Stimulated activated CD8-positive, alpha-beta memory T cell treated with anti-CD3 and anti-CD28 coated beads, Interleukin-7, amount 100 ng/mL, for 24 hours (primary cell): Measurements from ENCODE around the gene ADAM8.
"Not testable (repeated sequence)": the region's sequence is repeated elsewhere in the genome, so short reads cannot be mapped to it uniquely, and the experiment has no call there.

Experiments used
- DNase-seq: peaks from one replicate; pipeline ENCODE4 v3.0.0-alpha.2; 2020; ENCODE audit warnings: low read depth

The ADAM8 gene

GRCh38 chr10:133249094-133249780 lies 27.4 kb downstream of the ADAM8 start:
- DNase-seq = no peak

- DNase-seq = no peak
Observed at GRCh38 chr10:133248334-133248715, 28.3 kb downstream of the ADAM8 start.

GRCh38 chr10:133247681-133248333 lies 28.9 kb downstream of the ADAM8 start:
- no peak for DNase-seq

- DNase-seq = no peak
Observed at GRCh38 chr10:133246236-133246626, 30.4 kb downstream of the ADAM8 start.

- DNase-seq = no peak
Observed at GRCh38 chr10:133245439-133246235, 31.0 kb downstream of the ADAM8 start.

- DNase-seq = no peak
Observed at GRCh38 chr10:133243593-133243992, 33.1 kb downstream of the ADAM8 start.

GRCh38 chr10:133242611-133243356 lies 33.9 kb downstream of the ADAM8 start:
- no peak for DNase-seq

- no peak for DNase-seq
Observed at GRCh38 chr10:133241501-133242205, 35.0 kb downstream of the ADAM8 start.

- DNase-seq = no peak
Observed at GRCh38 chr10:133239990-133240389, 36.7 kb downstream of the ADAM8 start.

GRCh38 chr10:133238466-133238804 lies 38.2 kb downstream of the ADAM8 start:
- no peak for DNase-seq

GRCh38 chr10:133237588-133238465 lies 38.8 kb downstream of the ADAM8 start, which contains the start of gene VENTX:
TSS of gene VENTX (plus strand) at chr10:133237855. CDS start at chr10:133237915, 60 bp downstream.
- no peak for DNase-seq

GRCh38 chr10:133237241-133237587 lies 39.5 kb downstream of the ADAM8 start:
- no peak for DNase-seq

GRCh38 chr10:133236401-133237240 lies 40.0 kb downstream of the ADAM8 start:
- no peak for DNase-seq

GRCh38 chr10:133235932-133236331 lies 40.7 kb downstream of the ADAM8 start:
- no peak for DNase-seq

- DNase-seq = no peak
Observed at GRCh38 chr10:133235265-133235855, 41.3 kb downstream of the ADAM8 start.

GRCh38 chr10:133234796-133235195 lies 41.9 kb downstream of the ADAM8 start:
- DNase-seq = not testable (repeated sequence)

GRCh38 chr10:133231946-133232574 lies 44.6 kb downstream of the ADAM8 start:
- DNase-seq = no peak

- DNase-seq = no peak
Observed at GRCh38 chr10:133231244-133231945, 45.3 kb downstream of the ADAM8 start.
